IPS DF 4.7 (cell line): ENCODE results near the gene SNRNP200.
"Not testable (repeated sequence)": the region's sequence is repeated elsewhere in the genome, so short reads cannot be mapped to it uniquely, and the experiment has no call there.

ENCODE experiments used
- DNase-seq: peaks from one replicate; pipeline ENCODE4 v3.0.0-alpha.2; 2013; ENCODE audit warnings: low spot score; ENCODE audit errors: extremely low read depth

SNRNP200 gene

DNA sequence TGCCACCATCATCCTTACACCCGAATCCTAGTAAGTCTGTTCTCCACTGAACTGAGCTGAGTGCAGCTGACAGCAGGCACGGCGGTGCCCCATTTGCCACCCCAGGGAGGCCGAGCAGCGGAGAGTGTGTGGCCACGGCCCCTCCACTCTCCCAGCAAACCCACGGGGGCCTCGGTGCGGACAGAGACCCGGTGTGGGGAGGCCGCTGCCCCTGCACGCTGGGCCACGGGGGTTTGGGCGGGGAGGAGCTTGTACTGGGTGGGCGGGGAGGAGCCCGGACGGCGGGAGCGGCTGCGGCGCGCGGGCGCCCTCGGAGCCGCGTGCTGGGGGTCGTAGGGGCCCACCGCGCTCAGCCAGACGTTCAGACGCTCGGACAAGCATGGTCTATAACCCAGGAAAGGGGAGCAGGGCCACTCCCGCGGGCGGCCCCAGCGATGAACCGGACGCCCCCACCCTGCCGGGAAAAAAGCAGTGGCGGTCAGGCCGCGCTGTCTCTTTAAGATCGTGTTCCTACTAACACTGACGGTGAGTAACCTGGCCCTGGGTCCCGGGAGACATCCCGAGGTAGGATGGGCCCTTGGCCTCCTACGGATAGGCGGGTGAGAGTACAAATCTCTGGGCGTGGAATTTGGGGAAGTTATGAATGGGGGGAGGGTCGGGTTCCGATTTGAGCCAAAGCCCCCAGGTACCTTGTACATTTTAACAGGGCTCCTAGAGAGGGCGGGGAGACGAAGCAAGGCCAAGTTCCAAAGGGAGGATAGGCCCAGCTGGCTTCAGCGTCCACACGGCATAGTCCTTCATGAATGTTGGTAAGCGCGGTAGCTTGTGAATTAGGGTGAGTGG lies 19.9 kb upstream of the SNRNP200 start, which contains the start of gene ITPRIPL1:
Gene ITPRIPL1 (plus strand): TSS at position 277 of the 843 bp plus-strand sequence. CDS start 523 bp downstream, at position 800.
- no peak for DNase-seq

DNA sequence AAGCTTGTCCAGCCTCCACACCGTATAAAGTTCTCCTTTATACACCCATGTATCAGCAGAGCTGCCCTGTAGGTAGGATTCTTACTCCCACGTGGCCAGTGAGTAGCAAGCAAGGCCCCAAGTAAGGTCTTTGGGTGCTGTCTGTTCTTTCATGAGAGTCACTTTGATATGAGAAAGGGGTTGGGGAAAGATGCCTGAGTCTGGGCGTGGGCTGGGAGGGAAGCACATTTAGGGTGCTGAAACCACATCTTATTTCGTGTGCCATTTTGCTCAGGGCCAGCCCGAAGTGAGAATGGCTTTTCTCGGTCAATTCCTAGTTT lies 19.3 kb upstream of the SNRNP200 start:
- no peak for DNase-seq

DNA sequence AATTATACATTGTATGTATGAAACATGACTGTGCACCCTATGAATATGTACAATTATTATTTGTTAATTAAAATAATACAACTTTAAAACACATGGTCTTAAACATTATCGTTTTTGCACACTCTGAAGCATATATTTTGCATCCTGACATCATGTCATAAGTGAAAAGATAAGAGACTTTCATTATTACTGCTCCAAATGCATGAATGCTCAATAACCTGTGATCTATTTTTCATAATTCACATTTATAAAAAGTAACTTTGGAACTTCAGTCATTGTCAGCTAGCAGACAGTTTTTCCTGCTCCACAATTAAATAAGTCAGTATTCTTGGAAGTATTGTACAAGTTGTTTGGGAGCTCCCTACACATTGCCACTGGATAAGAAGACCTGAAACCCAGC lies 18.5 kb upstream of the SNRNP200 start:
- no peak for DNase-seq

DNA sequence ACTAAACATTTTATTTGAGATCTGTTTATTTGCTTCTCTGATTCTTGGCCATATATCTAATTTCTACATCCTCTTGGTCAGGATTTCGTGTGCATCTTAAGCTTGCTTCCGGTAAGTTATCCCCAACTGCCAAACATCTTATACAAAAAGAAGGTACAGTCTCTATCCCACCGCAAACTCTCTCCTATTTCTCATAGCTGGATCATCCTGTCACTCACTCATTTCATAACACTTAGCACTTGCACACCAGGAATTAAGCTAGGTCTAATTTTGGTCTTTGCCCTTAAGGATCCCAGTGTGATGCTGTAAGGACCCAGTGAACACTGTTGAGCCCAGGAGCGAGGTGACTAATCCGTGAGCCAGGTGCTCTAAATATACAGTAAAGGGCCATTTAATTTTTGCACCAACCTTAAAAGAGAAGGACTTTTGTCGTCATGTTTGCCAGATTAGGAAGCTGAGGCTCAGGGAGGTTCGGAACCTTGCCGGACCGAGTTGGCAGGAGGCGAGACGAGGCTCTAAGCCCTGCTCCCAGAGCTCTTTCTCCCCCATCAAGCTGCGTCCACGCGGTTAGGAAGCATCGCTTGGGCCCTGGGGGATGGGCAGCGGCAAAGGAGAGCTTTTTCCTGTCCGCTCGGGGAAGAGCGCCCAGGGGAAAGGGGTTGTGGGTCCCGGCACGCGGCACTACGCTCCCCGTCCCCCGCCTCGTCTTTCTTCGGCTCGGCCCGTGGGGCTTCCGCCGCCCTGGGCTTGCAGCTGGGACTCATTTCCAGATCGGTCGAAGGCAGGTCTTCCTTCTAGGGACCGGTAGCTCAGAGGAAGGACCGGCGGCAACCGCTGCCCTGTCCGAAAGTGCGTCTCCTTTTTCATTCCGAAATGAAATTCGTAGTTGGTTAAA lies 15.6 kb upstream of the SNRNP200 start:
- DNase-seq = no peak

DNA sequence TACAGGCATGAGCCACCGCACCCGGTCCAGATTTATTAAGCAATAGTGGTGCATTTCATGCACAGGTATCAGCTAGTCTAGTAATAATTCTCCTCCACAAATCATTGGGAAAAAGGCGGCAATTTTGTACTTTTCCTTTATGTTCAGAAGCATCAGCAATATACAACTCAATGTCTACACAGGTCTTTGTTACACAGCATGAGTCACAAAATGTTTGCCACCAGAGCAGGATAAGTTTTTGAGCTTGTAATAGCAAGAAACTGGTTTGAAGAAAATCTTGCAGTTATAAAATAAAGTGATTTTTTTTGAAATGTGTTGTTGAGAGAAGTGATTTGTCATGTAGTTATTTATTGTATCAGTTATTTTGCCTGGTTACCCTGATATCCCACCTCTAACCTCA lies 15.0 kb upstream of the SNRNP200 start:
- DNase-seq = no peak

DNA sequence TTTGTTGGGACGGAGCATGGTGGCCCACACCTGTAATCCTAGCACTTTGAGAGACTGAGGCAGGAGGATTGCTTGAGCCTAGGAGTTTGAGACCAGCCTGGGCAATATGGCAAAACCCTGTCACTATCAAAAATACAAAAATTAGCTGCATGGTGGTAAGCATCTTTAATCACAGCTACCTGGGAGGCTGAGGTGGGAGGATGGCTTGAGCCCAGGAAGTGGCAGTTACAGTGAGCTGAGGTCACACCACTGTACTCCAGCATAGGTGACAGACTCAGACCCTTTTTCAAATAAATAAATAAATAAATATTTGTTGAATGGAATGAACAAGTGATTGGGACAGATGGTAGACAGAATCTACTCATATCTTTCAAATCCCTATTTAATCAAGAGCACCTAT lies 14.1 kb upstream of the SNRNP200 start:
- DNase-seq = no peak

DNA sequence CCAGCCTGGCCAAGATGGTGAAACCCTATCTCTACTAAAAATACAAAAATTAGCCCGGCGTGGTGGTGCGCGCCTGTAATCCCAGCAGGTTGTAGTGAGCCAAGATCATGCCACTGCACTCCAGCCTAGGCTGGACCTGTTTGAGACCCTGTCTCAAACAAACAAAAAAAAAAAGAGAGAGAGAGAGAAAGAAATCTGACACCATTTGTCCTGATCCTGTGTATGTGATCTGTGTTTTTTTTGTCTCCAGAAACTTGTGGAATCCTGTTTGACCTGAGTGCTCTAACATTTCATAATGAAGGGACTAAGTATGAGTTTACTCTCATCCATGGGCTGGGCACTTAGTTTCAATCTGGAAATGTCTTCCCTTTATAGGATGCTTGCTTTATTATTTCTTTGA lies 13.4 kb upstream of the SNRNP200 start:
- DNase-seq = no peak

DNA sequence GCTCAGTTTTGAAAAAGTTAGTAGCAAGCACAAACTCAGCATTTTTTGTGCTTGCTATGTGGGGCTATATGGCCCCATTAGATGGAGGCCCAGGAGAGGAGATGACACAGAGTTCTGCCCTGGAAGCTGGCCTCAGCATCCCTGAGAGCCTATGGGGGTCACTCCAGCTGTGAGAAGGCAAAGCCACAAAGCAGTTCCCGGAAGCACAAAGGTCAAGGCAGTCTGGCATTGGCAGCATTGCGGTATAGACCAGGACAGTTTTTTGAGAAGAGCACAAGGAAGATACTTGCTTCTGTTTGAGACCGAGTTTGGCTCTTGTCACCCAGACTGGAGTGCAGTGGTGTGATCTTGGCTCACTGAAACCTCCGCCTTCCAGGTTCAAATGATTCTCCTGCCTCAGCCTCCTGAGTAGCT lies 12.2 kb upstream of the SNRNP200 start:
- no peak for DNase-seq

DNA sequence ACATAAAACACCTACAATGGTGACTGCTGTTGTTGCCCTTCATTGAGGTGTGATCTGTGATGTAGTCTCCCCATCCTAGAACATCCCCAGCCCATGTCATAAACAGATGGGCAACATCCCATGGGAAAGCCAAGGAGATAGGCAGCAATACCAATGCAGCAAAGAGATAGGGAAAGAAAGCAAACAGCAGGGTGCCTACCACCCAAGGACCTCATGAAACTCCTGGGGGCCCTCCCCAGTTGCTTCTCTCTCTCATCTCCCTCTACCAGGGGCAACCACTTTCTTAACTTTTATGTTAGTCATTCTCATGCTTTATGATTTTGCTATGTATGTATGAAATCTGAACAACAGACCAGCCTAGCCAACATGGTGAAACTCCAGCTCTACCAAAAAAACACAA lies 11.7 kb upstream of the SNRNP200 start:
- no peak for DNase-seq

DNA sequence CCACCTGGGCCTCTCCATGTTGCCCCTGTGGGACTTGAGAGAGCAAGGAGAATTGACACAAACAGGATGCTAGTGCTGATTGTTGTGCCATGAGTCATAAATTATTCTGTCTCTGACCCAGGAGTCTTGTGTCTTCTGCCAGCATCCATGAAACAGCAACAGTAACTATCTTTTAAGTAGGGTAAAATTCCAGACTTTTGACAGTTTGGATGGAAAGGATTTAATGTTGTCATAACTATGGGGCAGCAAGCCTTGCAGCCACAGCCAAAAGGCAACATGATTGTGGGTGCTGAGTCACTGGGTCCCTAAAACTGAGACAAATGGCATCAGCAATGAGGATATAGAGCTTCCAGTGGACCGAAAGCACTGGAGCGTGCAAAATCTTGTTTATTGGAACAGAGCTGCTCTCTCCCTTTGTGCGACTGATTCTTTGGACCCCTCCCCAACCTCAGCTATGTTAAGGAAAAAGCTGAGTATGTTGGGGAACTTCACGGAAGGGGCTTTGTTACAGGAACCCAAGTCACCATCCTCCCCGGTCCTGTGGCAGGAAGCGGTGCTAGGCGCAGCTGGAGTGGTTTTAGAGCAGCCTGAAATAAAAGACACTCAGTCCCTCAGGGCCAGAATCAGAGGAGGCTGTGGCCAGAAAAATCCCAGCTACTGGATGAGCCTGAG lies 10.2 kb upstream of the SNRNP200 start:
- DNase-seq = no peak

DNA sequence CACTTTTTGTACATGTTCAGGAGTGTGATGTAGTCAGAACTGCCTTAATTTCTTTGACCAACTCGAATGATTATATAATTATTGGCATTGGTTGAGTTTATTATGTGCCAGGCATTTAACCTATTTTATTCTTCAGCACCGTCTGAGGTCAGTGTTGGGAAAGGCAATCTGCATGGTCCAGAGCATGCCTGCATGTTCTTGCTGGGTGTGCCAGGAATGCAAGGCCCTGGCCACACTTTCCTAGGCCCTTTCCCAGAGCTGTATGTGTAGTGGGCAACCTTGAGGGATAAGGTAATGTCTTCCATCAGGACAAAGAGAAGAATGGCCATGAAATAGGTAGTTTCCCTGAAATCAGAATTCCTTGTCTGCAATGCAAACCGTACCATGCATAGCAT lies 9.7 kb upstream of the SNRNP200 start:
- no peak for DNase-seq

DNA sequence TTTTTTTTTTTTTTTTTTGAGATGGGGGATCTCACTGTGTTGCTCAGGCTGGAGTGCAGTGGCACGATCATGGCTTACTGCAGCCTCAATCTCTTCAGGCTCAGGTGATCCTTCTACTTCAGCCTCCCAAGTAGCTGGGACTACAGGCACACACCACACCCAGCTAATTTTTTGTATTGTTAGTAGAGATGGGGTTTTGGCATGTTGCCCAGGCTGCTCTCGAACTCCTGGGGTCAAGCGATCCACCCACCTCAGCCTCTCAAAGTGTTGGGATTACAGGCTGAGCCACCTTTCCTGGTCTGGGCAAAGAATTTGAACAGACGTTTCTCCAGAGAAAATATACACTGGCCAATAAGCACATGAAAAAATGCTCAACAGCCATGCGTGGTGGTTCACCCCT lies 2.9 kb upstream of the SNRNP200 start:
- no peak for DNase-seq

DNA sequence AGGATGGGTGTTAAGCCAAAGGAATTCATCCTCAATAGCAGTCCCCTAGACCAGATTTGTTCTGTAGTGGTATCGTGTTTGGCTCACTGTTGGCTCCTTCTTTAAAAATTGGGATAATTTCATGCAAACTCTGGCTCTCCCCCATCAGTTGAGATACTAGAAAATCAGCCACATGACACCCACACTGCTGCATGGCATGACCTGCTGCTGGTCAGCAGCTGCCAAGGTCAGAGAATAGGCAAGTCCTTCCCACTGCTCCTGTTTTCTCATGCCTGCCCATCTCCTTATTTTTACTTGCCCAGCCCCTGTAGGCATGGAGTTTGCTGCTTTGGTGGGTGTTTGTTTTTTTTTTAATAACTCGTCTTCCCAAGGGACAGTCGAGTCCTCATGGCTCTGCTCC lies 1.0 kb upstream of the SNRNP200 start:
- DNase-seq = no peak

DNA sequence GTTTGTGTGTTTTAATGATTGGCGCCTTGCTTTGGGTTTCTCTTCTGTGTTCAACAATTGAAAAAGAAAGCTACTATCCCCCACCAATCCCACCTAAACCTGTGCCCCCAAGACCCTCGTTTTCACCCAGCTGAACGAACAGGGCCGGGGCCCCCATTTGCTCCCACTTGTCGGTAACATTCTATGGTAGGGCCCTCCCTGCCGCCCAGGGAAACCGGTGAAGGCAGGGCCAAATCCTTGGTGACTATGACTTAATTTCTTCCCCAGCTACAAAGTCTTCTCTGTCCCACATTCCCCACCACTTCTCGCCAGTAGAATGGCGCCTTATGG lies 598 bp upstream of the SNRNP200 start:
- no peak for DNase-seq

DNA sequence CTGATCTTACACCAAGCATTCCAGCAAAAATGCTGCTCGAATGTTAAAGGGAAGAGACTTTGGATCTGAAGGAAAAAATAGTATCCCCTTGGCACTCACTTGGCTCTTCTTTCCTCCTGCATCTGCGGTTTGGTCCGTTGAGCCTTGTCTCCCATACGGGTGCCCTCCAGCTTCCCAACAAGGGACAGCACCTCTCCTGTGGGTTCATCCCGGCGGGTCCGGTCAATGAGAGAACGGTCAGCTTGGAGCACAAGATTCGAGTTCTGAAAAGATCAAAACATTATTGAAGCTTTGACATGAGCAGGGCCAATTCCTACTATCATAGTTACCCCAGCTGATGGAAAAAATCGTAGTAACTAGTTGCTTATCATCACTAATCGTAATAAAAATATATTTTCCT lies 740 bp downstream of the SNRNP200 start:
- no peak for DNase-seq

DNA sequence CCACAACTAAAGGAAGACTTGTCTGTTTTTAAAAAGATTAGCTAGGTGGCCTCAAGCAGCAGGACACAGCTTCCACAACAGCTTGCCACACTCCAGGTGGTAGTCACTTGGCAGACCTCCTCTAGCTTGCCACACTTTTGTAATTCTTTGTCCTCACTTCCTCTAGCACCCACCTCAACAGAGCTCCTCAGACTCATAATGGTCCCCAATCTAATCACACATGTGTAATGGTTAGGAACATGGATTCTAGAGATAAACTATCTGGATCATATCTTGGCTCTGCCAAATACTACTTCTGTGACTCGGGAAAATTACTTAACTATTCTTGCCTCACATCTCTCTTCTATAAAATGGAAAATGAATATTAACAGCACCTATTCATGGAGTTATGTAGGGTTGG lies 3.5 kb downstream of the SNRNP200 start:
- DNase-seq = no peak

DNA sequence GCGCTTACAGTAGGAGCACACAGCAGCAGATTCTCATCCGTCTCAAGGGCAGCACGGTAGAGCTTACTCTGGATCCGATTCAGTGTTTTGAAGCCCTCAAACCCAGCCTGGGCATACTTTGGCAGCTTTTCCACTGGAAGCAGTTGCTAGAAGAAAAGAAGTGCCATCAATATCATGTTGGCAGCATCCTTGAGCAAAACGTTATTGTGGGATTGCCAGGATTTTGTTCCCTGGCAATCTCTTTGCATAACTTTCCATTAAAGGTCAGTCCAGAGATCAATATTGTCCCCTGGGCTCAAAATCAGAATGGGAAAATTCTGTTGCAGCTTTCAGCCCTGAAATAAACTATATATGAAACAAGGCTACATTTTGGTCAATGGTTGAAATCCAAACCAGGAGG lies 8.4 kb downstream of the SNRNP200 start:
- no peak for DNase-seq

DNA sequence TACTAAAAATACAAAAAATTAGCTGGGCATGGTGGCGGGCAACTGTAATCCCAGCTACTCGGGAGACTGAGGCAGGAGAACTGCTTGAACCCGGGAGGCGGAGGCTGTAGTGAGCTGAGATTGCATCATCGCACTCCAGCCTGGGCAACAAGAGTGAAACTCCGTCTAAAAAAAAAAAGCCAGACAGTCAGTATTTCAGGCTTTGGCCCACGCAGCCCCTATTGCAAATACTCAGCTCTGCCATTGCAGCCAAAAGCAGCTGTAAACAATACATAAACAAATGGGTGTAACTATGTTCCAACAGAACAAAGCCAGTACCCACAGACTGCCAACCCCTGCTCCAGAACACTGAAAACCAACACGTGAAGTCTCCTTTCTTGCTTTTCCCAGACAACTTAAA lies 11.1 kb downstream of the SNRNP200 start:
- not testable (repeated sequence) for DNase-seq

DNA sequence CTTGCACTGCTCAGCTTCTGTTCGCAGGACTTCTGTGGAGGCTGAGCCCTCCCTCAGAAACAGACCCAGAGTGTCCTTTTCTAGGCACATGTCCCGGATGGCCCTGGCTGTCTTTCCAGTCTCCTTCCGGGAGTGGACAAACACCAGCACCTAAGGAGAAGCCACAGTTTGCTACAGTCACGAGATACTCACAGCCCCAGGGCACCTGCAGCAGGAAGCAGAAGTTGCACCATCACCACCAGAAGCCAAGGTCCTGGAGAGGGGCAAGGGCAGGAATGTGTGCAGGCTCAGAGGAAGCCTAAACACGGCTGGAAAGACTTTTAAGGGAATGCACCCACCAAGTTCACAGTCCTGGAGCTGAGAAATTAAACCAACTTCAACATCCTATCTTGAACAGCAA lies 13.6 kb downstream of the SNRNP200 start:
- no peak for DNase-seq

DNA sequence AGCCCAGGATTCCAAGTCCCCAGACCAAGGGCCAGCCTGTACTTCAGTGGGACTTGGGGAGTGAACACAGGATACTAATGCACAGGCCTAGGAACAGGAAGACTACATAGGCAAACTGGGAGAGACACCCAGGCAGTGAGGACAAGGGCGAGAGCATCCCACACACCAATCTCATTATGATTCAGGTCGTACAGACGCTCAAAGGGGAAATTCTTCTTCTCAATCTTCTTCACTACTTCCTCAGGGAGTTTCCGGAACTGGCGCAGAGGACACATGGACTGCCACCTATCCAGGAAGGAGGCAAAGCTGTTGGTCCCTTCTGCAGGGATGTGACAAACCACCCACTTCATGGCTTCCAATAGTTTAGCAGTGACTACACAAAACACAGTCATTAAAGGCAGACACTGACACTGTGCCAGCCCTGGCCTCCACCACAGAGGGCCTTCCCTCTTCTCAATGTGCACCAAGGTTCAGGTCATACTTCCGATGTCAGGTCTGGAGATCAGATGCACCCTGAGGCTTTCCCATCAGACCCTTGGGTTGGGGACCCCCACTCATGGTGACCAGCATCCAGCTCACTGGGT lies 18.0 kb downstream of the SNRNP200 start:
- DNase-seq = no peak

DNA sequence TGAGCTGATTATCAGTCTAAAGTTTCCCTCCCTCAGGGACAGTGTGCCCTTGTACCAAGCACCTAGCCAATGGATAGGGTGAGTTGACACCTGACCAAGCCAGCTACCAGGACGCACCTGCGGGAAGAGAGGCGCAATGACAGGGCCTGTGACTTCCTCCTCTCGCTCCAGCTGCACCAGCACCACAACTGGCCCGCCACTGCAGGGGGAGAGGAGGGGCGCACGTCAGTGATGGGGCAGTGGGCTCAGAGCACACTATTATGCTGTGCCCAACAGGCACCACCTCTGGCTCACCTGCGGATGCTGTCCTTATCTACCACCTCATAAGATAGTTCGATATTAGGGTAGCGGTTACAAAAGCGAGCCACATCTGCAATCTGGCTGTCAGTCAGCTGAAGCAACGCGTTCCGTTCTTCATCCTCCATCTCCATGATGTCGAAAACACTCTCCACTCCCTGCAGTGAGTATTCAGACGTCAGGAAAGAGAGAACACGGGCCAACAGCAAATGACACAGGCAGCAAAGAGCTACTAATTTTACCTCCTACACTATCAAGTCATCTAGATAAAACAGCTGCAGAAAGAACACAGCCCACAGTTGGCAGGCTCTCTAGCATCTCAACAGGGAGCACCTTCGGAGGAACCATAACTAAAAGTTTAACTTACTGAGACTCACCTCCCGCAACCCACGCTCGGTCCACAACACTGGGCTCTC lies 28.4 kb downstream of the SNRNP200 start:
- DNase-seq = no peak
